HG03354 (cell line): ENCODE measurements around the gene COX11.

Source experiments
- ATAC-seq: cut with Tn5 transposase; IDR thresholded peaks from one replicate; pipeline ENCODE4 v1.9.1; 2021; ENCODE audit warnings: mild to moderate bottlenecking; ENCODE audit not compliant: unreplicated experiment, poor library complexity, severe bottlenecking

Gene COX11

DNA sequence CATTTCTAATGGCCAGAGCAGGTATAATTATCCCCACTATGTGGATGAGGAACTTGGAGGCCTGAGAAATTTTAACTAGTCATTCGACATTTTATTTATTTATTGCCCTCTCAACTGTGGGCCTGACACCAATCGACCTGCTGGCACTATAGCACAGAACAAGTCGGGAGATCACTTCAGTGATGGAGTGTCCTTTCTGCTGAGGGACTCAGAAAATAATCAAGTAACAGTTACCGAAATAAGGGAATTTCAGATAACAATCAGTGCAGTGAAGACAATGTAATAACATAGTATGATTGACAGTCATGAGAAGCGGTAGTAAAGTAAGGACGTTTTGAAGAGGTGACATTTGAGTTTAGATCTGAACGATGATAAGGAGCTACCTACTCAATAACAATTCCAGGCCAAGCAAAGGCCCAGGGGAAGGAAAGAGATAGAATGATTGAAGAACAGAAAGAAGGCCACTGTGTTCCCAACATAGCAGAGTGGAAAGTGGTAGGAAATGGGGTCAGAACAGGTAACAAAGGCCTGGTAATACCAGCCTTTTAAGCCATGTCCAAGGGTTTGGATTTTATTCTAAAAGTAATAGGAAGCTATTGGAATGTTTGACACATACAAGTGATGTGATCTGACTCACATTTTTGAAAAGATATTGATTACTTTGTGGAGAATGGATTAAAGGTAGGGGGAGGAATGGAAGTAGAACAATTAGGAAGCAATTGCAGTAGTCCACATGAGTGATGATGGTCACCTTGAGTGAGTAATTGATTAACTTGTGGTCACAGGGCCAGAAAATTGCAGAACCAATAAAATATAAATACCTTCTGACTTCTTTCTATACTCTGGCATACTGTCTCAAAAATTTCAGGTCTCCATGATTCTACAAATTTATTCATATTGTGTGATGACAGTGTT is 1.5 kb upstream of the COX11 start:
- ATAC-seq = no peak

GRCh38 chr17:54968988-54969332 is 506 bp upstream of the COX11 start:
- ATAC-seq = peak; percentile 31

DNA sequence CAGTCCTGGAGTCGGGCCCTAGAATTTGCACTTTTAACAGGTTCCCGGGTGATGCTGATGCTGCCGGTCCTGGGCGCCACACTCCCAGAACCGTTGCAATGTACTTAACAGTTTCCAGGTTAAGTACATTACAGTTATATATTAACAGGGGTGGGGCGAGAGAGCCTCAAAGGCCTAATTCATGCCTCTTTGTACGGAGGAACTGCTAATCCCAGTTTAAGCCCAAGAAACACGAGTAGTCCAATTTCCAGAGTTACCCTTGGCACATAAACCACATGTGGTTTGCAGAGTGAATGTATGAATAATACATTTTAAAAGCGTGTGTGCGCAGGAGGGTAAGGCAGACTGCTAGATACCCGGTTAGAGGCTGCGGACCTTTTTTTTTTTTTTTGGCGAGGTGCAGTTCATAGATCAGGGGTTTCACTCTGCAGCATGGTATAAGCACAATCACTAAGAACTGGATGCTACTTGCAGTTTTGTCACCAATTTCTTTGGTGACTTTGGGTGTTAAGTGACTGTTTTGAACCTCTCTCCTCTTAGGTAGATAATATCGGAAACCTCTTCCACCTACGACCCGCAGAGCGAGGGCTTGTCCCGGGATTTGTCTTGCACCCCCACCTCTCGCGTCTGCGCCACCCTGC is 713 bp downstream of the COX11 start:
- ATAC-seq = peak; percentile 36

DNA sequence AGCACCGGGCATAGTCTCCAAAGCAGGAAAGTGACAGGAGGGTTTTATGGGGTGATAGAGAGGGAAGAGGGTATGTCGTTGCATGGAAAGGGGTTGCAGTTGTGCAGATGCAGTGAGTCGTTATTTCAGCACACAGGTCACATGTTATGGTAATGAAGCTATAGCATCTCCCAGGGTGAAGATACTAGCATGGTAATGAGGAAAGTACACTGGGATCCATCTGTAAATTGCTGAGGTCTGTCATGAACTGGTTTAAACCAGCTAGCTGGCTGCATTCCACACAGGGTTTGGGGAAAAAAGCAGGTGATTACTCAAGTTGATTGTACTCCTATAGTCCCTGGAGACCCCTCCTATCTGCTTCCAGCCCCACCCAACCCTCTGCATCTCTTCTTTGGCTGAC is 11.7 kb downstream of the COX11 start:
- no peak for ATAC-seq

DNA sequence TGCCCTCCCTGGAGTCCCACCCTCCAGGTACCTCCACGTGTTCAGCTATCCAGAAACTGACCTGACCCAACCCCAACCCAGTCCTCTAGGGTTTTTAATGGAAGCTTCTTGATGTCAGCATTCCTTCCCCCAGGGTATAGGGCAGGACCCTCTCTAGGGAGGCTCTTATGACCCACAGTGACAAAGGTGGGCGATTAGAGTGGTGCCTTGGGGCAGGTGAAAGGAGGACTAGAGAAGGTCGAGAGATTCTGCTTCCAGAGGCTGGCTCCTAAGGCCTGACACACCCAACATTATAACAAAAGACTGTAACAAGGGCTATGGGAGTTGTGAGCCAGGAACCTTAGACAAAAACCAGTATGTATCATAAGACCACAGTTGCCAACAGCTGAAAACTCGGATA is 17.2 kb downstream of the COX11 start:
- no peak for ATAC-seq

- ATAC-seq = no peak
These were observed 18.3 kb downstream of the COX11 start for GRCh38 chr17:54950116-54950515.

DNA sequence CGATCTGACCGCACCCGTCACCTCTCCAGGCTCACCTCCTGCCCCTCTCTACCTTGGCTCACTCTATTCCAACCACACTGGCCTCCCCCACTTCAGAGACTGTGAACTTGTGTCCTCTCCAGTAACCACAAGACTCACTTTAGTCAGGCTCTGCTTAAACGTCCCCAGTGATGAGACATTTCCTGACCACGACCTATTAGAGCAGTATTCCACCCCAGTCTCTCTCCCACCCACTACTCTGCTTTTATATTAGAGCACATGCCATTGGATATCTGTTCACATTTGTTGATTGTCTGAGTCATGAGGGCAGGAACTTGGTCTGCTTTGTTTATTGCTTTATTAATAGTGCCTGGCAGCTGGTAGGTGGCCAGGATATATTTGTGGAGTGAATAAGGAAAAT is 20.1 kb downstream of the COX11 start:
- peak; percentile 54 for ATAC-seq

- ATAC-seq = no peak
These were observed 21.1 kb downstream of the COX11 start for GRCh38 chr17:54947396-54947795.

DNA sequence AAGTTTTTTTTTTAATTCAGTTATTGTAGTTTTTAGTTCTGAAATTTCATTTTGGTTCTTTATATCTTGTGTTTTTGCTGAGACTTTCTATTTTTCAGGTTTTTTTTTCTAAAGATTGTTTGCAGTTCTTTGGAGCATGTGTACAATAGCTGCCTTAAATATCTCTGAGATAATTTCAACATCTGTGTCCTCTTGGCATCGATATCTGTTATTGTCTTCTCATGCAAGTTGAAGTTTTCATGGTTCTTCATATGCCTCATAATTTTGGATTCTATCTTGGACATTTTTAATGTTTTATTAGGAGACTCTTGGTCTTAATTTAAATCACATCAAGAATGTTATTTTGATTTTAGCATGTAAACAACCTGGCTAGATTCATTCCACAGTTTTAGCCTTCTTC is 22.8 kb downstream of the COX11 start:
- no peak for ATAC-seq

- no peak for ATAC-seq
These were observed 23.2 kb downstream of the COX11 start for GRCh38 chr17:54945231-54945630.

- no peak for ATAC-seq
These were observed 23.7 kb downstream of the COX11 start for GRCh38 chr17:54944796-54945195.

- no peak for ATAC-seq
These were observed 27.2 kb downstream of the COX11 start for GRCh38 chr17:54941285-54941684.

DNA sequence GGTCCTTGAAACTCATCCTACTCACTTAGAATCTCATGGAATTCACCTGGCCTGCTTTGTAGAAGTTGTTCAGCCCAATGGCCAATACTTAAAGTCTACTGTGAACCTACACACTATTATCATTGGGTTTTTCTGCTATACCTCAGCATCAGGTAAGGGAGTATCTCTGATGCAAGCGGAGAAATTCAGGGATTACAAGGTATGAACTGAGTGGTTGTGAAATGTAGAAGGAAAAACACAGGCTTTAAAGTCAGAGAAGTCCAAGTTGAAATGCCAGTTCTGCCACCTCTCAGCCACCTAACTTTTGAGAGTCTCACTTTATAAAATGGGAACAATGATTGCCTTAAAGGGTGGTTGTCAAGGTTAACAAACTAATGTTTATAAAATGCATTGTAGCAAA is 31.0 kb downstream of the COX11 start:
- no peak for ATAC-seq

DNA sequence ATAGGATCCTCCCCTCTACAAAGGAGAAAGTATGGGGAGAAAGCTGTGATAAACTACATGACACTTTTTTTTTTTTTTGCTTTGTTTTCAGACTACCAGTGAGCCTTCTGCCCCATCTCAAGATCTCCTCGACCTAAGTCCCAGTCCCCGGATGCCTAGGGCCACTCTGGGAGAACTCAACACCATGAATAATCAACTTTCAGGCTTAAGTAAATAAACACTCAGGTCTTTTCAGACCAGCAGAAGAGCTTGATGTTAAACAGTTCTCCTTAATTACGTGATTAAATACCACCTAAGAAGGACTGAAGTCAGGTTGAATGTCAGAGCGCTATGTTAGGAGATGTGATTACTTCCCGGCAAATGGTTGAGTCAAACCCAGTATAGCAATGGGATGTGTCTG is 31.4 kb downstream of the COX11 start:
- ATAC-seq = no peak

DNA sequence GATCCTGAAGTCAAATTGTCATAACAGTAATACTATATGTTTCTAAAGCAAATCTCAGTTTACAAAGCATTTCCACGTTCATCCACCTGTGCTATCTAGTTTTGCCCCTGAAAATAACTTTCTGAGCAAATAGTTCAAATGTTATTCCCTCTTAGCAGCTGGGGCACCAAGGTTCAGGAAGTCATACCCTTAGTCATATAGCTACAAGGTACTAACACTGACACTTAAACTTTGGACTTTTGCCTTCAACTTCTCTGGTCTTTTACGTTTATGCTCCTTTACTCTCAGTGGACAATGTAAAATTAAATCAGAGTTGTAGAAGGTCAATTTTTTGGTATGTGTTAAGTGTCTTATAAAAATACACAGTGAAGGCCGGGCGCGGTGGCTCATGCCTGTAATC is 33.0 kb downstream of the COX11 start:
- no peak for ATAC-seq

DNA sequence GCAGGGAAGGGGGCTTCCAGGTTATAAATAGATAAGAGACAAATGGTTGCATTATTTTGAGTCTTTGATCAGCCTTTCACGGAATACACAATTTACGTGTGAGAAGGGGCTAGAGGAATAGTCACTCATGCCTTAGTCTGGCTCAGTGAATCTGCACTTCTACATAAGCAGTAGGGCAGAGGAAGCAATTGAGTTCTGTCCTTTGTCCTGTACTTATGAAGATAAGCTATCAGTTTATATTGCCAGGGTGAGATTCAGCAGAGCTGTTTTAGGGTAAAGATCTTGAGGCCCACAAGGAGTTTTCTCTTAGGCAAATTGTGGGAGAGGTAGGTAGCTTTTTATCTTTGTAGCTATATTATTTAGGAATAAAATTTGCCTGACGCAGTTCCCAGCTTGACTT is 34.5 kb downstream of the COX11 start:
- ATAC-seq = no peak

DNA sequence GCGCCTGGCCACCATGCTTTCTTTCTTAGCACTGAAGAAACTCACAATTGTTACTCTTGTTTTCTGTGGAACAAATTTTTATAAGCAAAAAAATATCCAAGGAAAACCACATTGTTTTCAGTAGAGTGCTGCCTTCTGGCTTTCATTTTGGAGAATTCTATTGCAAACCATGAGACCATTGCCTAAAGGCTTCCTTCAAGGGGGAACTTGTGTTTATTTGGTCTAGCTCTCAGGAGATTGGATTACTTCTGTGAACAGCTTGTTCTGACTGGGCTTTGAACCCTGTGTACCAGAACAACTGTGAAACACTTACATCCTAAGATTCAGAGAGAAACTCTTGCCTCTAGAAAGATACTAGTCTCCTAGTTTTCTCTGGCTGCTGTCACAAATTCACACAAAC is 35.7 kb downstream of the COX11 start:
- ATAC-seq = no peak

GRCh38 chr17:54927525-54927924 is 40.9 kb downstream of the COX11 start:
- no peak for ATAC-seq

- ATAC-seq = no peak
These were observed 44.0 kb downstream of the COX11 start for GRCh38 chr17:54924405-54924804.

GRCh38 chr17:54920819-54921218 is 47.6 kb downstream of the COX11 start:
- ATAC-seq = no peak

GRCh38 chr17:54919425-54919824 is 49.0 kb downstream of the COX11 start:
- ATAC-seq = no peak
